Activated CD4-positive, alpha-beta memory T cell treated with anti-CD3 and anti-CD28 coated beads, Interleukin-2, amount 10 ng/mL, durations not matched to agents 7 days and 5 days (primary cell): ENCODE data around the gene CPB1. TPM values are rescaled to one million over a fixed set of nuclear protein-coding genes. Genes with fewer than 3 reads are reported as not detected.

Experiments
- CTCF ChIA-PET: fragments of 350-600 bp; sonication (Branson Sonifier 250); formaldehyde crosslinking; loops from one replicate; lab custom pipeline; 2021; ENCODE audit warnings: antibody characterized with exemption, inconsistent platforms; lab: Charles Lee
- POLR2A ChIA-PET: fragments of 350-600 bp; sonication (Branson Sonifier 250); formaldehyde crosslinking; loops from one replicate; lab custom pipeline; 2021; ENCODE audit warnings: antibody characterized with exemption; lab: Charles Lee
- DNase-seq: peaks from one replicate; pipeline ENCODE4 v3.0.0-alpha.2; 2020
- H3K27ac Mint-ChIP-seq: one replicate; pipeline ENCODE4 v1.8.0; 2021; ENCODE audit warnings: mild to moderate bottlenecking, mixed read lengths
- H3K27me3 Mint-ChIP-seq: one replicate; pipeline ENCODE4 v1.8.0; 2021; ENCODE audit warnings: mixed read lengths
- H3K36me3 Mint-ChIP-seq: one replicate; pipeline ENCODE4 v1.8.0; 2021; ENCODE audit warnings: low read depth, mixed read lengths
- H3K4me1 Mint-ChIP-seq: one replicate; pipeline ENCODE4 v1.8.0; 2021; ENCODE audit warnings: mixed read lengths
- H3K4me3 Mint-ChIP-seq: one replicate; pipeline ENCODE4 v1.8.0; 2021; ENCODE audit warnings: mild to moderate bottlenecking, mixed read lengths
- H3K9me3 Mint-ChIP-seq: one replicate; pipeline ENCODE4 v1.8.0; 2021; ENCODE audit warnings: mixed read lengths
- total RNA-seq, 2 experiments: library from RNA; stranded (reverse); gene quantifications; one replicate each; pipeline ENCODE4 v1.2.3, GENCODE V29; 2021

Gene CPB1
- total RNA-seq, 2 experiments from 2014 or later, result not detected

DNA sequence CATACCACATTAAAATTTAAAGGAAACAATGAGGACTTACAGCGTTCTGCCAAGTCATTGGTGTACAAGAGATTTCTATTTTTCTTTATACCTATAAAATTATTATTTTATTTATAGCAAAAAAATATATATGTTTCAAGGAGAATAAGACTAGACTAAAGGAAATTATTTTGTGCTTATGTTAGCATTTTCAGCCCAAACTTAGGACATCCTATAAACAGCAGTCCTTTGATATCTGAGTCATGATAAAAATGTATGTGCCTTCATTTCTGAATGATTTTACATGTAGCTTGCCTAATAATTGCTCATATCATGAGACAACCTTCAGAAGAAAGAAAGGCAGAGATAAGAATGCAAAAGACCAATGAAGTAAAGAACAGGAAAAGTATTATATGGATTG, 20.8 kb downstream of the CPB1 start:
- Mint-ChIP-seq H3K36me3 (no peaks in the 10 kb centered on the region), H3K9me3 (no peaks in the 10 kb centered on the region), H3K27ac (no peak overlapping the region), H3K4me1 (peaks cover 2% of the 10 kb centered on the region), H3K27me3 (peaks cover 4% of the 10 kb centered on the region), H3K4me3 (no peak overlapping the region)
- POLR2A ChIA-PET, result no interaction called here
- DNase-seq, result no peak
- CTCF ChIA-PET, result no interaction called here

DNA sequence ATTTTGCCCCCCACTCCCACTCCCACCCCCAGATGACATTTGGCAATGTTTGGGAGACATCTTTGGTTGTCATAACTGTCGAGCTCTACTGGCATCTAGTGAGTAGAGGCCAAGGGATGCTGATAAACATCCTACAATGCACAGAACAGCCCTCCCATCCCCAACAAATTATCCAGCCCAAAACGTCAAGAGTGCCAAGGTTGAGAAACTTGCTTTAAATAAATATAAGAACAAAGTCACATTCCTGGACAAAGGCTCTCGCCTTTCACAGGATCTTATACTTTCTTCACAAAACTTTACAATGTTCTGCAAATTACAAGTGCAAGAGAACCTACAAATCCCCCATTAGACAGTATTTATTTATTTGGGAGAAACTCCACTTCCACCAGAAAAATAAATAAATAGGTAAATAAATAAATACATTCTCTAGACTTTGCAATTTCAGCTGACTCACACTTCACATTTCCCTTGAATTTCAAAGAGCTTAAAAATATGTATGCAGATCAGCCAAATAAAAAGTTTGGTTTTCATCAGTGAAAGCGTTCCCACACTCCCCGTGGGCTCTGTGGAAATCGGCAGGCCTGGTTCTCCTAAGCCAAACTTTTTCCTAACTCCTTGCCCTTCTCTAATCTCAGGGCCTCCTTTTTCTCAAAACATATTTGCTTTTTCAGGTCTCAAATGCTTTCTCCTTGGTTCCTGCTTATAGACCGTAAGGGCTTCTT, 24.8 kb downstream of the CPB1 start:
- H3K27ac Mint-ChIP-seq, result no peak overlapping the region
- H3K27me3 Mint-ChIP-seq, result peaks cover 9% of the 10 kb centered on the region
- CTCF ChIA-PET, result interaction anchor here (1.4 to 1.8 kb wide), 3 partner anchors 10 to 101 kb away, joined by 3 to 11 read pairs (median 6); no protein-coding TSS in a partner anchor

DNA sequence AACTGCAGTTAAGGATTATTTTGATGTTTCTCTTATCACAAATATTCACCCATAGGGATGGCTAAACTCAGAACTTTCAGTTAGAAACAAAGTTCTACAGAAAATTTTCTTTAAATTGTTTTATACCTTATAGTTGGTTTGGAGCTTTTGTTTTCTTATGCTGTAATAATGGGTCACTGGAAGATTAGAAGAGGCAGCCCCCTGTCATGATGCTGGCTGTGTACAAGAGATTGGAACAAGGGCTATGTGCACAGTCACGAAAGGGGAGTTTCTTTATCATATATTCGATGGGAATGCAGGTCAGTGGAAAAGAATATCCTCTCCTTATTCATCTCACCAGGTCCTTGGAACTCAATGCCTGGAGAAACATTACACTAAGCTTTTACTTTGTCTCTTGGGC, 25.5 kb downstream of the CPB1 start:
- DNase-seq, result no peak
- H3K4me1 Mint-ChIP-seq, result no peaks in the 10 kb centered on the region
- H3K36me3 Mint-ChIP-seq, result no peaks in the 10 kb centered on the region
- no peaks in the 10 kb centered on the region for H3K9me3 Mint-ChIP-seq
- H3K27me3 Mint-ChIP-seq, result peaks cover 12% of the 10 kb centered on the region
- H3K27ac Mint-ChIP-seq, result no peak overlapping the region
- no peak overlapping the region for H3K4me3 Mint-ChIP-seq
- ChIA-PET CTCF (interaction anchor here (1.7 to 1.8 kb wide), 2 partner anchors 10 to 100 kb away, joined by 6 to 11 read pairs; no protein-coding TSS in a partner anchor), POLR2A (no interaction called here)

More for the DNA sequence above, 24.8 kb downstream of the CPB1 start:
- no peak overlapping the region for H3K4me3 Mint-ChIP-seq
- no peaks in the 10 kb centered on the region for H3K36me3 Mint-ChIP-seq
- POLR2A ChIA-PET, result no interaction called here
- no peaks in the 10 kb centered on the region for H3K4me1 Mint-ChIP-seq
- DNase-seq, result no peak
- H3K9me3 Mint-ChIP-seq, result no peaks in the 10 kb centered on the region

DNA sequence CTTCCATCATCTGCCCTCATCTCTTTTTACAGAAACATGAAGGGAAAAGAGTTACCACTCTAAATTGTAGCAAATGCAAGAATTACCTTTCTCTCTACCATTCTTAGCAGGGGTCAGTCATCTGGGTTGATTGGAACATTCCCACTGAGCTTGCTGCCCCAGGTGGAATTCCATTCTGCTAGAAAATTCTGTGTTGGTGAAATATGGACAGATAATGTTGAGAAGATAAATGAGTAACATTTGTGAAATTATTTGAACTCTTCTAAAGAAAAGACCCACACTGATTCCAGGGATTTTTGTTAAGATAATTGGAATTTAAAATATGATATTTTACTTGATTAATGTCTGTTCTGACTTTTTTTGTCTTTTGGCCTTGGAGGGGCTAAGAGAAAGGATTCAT, 26.4 kb downstream of the CPB1 start:
- ChIA-PET POLR2A (no interaction called here), CTCF (interaction anchor here (0.6 to 1.8 kb wide), 2 partner anchors 9 to 326 kb away, joined by 3 to 11 read pairs; no protein-coding TSS in a partner anchor)
- H3K27me3 Mint-ChIP-seq, result peaks cover 12% of the 10 kb centered on the region
- H3K4me3 Mint-ChIP-seq, result no peak overlapping the region
- H3K4me1 Mint-ChIP-seq, result no peaks in the 10 kb centered on the region
- H3K9me3 Mint-ChIP-seq, result no peaks in the 10 kb centered on the region
- H3K27ac Mint-ChIP-seq, result no peak overlapping the region
- H3K36me3 Mint-ChIP-seq, result no peaks in the 10 kb centered on the region
- no peak for DNase-seq

DNA sequence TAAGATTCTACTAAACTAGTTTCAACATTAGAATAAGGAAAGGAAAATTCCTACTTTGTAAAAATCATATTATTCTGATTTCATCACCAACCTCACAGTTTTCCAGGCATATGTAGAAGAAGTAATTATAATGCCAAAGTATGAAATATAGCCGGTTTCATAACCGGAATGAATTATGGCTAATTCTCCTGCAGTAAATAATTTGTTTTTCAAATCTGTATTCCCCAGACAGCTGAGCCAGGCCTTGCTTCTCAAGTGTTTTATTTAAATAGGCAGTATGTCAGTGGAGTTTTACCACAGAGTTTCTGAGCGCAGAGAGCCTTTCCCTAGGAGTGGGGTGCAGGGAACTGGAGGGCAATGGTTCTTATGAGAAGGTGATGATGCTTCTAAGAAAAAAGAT, 28.8 kb downstream of the CPB1 start:
- H3K4me3 Mint-ChIP-seq, result no peak overlapping the region
- CTCF ChIA-PET, result no interaction called here

DNA sequence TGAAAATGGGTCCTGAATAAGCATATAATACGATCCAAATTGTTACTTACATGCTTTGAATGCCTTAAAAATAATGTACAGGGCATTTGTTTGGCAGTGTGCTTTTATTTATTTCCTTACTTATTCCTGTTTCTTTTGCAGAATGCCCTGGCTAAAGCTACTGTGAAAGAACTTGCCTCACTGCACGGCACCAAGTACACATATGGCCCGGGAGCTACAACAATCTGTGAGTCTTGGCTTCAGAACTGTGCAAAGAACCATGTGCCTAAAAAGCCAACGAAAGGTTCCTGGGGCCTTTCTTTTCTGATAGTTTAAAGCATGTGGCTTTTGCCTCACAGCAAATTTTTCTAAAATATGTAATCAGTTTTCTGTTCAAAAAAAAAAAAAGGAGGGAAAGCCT, 29.7 kb downstream of the CPB1 start:
- Mint-ChIP-seq H3K9me3 (no peaks in the 10 kb centered on the region), H3K4me3 (no peak overlapping the region), H3K36me3 (no peaks in the 10 kb centered on the region), H3K27me3 (peaks cover 14% of the 10 kb centered on the region), H3K4me1 (no peaks in the 10 kb centered on the region), H3K27ac (no peak overlapping the region)
- POLR2A ChIA-PET, result no interaction called here
- DNase-seq, result no peak
- CTCF ChIA-PET, result interaction anchor here (0.6 to 1.0 kb wide), 2 partner anchors 8 to 93 kb away, joined by 3 read pairs; no protein-coding TSS in a partner anchor

More for the DNA sequence above, 28.8 kb downstream of the CPB1 start:
- POLR2A ChIA-PET, result no interaction called here
- Mint-ChIP-seq H3K27ac (no peak overlapping the region), H3K27me3 (peaks cover 11% of the 10 kb centered on the region), H3K4me1 (no peaks in the 10 kb centered on the region), H3K9me3 (no peaks in the 10 kb centered on the region), H3K36me3 (no peaks in the 10 kb centered on the region)
- DNase-seq, result no peak

DNA sequence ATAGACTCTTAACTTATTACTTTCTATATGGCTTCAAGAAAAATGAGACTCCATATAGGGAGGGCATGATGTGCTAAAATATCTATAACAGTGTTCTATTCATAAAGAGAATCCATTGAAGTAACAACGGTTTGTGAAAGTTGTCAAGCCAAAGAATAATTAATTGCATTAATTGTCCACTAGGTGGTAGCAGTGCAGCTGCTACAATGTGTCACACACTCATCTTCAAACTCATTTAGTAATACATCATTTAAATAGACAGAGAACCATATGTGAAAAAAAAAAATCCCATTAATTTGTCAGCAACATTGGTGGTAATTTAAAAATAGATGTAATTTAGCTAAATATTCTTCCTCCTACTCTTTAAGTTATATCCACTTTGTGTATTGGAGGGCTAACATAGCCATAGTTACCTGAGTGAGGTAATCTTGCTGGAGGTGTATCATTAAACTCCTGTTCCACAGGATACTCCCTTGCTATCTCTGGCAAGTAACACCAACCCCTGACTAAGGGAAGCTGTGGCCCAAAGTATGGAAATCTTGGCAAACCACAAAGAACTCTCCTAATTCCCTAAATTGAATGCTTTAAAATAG, 33.8 kb downstream of the CPB1 start:
- ChIA-PET POLR2A (no interaction called here), CTCF (interaction anchor here (1.4 to 3.8 kb wide), 5 partner anchors 8 to 86 kb away, joined by 3 to 31 read pairs (median 11); no protein-coding TSS in a partner anchor)
- no peak for DNase-seq
- H3K4me1 Mint-ChIP-seq, result no peaks in the 10 kb centered on the region
- H3K9me3 Mint-ChIP-seq, result no peaks in the 10 kb centered on the region
- H3K27me3 Mint-ChIP-seq, result peaks cover 20% of the 10 kb centered on the region
- H3K27ac Mint-ChIP-seq, result no peak overlapping the region
- no peak overlapping the region for H3K4me3 Mint-ChIP-seq
- H3K36me3 Mint-ChIP-seq, result no peaks in the 10 kb centered on the region

GRCh38 chr3:148863297-148863696, 35.7 kb downstream of the CPB1 start:
- Mint-ChIP-seq H3K4me1 (no peaks in the 10 kb centered on the region), H3K27me3 (peaks cover 28% of the 10 kb centered on the region), H3K4me3 (no peak overlapping the region), H3K27ac (no peak overlapping the region), H3K36me3 (no peaks in the 10 kb centered on the region), H3K9me3 (no peaks in the 10 kb centered on the region)
- ChIA-PET CTCF (interaction anchor here (1.1 to 2.0 kb wide), 4 partner anchors 10 to 90 kb away, joined by 4 to 11 read pairs (median 4); no protein-coding TSS in a partner anchor), POLR2A (no interaction called here)
- no peak for DNase-seq

DNA sequence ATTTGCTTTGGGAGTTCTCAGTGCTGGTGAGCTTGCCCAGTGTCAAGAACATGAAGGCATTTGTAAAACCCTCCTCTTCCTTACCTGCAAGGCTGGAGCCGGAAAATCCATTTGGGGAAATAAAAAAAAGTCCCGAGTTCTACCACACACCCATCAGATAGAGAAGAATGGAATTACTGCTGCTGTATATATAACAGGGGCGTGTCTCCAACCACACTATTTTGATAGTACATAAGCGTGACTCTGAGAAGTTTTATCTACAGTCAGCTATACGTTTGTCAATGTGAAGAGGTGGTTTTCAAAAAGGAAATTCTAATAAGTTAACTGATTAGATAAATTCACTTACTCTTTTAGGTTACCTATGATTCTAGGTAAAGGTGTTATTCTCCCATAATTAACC, 36.2 kb downstream of the CPB1 start:
- Mint-ChIP-seq H3K27me3 (peaks cover 28% of the 10 kb centered on the region), H3K9me3 (no peaks in the 10 kb centered on the region), H3K36me3 (no peaks in the 10 kb centered on the region), H3K4me3 (no peak overlapping the region), H3K4me1 (no peaks in the 10 kb centered on the region), H3K27ac (no peak overlapping the region)
- no peak for DNase-seq
- POLR2A ChIA-PET, result no interaction called here
- CTCF ChIA-PET, result interaction anchor here (1.1 kb wide), 1 partner anchor 80 kb away, joined by 5 read pairs; no protein-coding TSS in a partner anchor

DNA sequence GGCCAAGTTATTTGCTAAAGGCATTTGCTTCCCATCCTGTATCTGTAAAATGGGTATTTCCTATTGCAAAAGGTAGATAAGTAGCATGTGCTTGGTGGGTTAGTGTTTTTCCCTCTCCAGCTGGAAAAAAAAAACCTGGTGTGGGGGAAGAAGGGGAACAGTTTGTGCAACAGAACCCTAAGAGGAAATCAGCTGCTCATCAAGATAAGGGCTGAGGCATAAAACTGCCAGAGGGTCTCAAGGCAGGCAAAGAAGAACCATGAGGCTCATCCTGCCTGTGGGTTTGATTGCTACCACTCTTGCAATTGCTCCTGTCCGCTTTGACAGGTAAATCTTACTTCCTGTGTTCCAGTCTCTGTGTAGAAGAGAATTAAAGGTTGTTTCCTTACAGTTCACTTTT, 37.4 kb downstream of the CPB1 start, which contains the start of gene CPA3:
CPA3 (plus strand) TSS at position 248 of the 400 bp plus-strand sequence; CDS start at position 260, 12 bp downstream.
- CTCF ChIA-PET, result no interaction called here
- peaks cover 28% of the 10 kb centered on the region for H3K27me3 Mint-ChIP-seq
- no peak within 1 kb of the TSS for H3K4me3 Mint-ChIP-seq

GRCh38 chr3:148866261-148866660, 38.6 kb downstream of the CPB1 start:
- Mint-ChIP-seq H3K36me3 (no peaks in the 10 kb centered on the region), H3K4me1 (no peaks in the 10 kb centered on the region), H3K9me3 (no peaks in the 10 kb centered on the region), H3K27ac (no peak overlapping the region), H3K4me3 (no peak overlapping the region), H3K27me3 (peaks cover 28% of the 10 kb centered on the region)
- ChIA-PET CTCF (no interaction called here), POLR2A (no interaction called here)
- DNase-seq, result no peak

More for the DNA sequence above, 37.4 kb downstream of the CPB1 start, which contains the start of gene CPA3:
- Mint-ChIP-seq H3K4me1 (no peaks in the 10 kb centered on the region), H3K27ac (no peak within 1 kb of the TSS), H3K9me3 (no peaks in the 10 kb centered on the region), H3K36me3 (no peaks in the 10 kb centered on the region)
- no peak for DNase-seq
- POLR2A ChIA-PET, result no interaction called here

GRCh38 chr3:148873270-148873927, 45.8 kb downstream of the CPB1 start:
- no peak for DNase-seq
- Mint-ChIP-seq H3K27ac (no peak overlapping the region), H3K27me3 (peaks cover 7% of the 10 kb centered on the region), H3K4me1 (no peaks in the 10 kb centered on the region), H3K9me3 (no peaks in the 10 kb centered on the region), H3K36me3 (no peaks in the 10 kb centered on the region), H3K4me3 (no peak overlapping the region)
- ChIA-PET POLR2A (no interaction called here), CTCF (no interaction called here)

DNA sequence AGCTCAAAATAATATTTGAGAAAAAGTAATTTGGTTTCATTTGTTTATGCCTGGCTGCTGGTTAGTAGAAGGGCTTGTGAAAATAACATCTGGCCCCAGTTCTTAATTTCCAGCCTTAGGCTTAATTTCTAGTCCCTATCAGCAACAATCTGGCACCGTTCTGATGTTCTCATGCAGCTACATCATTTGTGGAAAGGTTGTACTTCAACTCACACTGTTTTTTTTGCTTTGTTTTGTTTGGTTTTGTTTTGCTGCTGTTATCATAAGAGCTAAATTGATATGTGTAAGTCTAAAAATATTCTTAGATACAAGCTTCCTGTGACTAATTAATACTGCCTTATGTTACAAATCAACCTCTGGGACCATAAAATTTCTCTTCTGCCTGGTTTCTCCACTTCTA, 46.4 kb downstream of the CPB1 start:
- H3K36me3 Mint-ChIP-seq, result no peaks in the 10 kb centered on the region
- no peak overlapping the region for H3K27ac Mint-ChIP-seq
- no peaks in the 10 kb centered on the region for H3K9me3 Mint-ChIP-seq
- H3K4me3 Mint-ChIP-seq, result no peak overlapping the region
- ChIA-PET POLR2A (no interaction called here), CTCF (no interaction called here)
- H3K4me1 Mint-ChIP-seq, result no peaks in the 10 kb centered on the region
- H3K27me3 Mint-ChIP-seq, result peaks cover 7% of the 10 kb centered on the region
- no peak for DNase-seq
